GM12874 (cell line): Measurements from ENCODE around the gene WNT6.
A peak's percentile ranks its signal among the peaks of the same experiment; 100 is the strongest.

Experiments
- TF ChIP-seq, protein P1 (sequence below): IDR thresholded peaks from 2 replicates; pipeline ENCODE4 v1.5.1; 2011; ENCODE audit warnings: low read depth, mild to moderate bottlenecking, control low read depth, low read length, moderate library complexity; ENCODE audit not compliant: insufficient read depth

WNT6 gene

GRCh38 chr2:218839888-218840287 is 19.7 kb upstream of the WNT6 start:
- TF ChIP-seq, protein P1, sequence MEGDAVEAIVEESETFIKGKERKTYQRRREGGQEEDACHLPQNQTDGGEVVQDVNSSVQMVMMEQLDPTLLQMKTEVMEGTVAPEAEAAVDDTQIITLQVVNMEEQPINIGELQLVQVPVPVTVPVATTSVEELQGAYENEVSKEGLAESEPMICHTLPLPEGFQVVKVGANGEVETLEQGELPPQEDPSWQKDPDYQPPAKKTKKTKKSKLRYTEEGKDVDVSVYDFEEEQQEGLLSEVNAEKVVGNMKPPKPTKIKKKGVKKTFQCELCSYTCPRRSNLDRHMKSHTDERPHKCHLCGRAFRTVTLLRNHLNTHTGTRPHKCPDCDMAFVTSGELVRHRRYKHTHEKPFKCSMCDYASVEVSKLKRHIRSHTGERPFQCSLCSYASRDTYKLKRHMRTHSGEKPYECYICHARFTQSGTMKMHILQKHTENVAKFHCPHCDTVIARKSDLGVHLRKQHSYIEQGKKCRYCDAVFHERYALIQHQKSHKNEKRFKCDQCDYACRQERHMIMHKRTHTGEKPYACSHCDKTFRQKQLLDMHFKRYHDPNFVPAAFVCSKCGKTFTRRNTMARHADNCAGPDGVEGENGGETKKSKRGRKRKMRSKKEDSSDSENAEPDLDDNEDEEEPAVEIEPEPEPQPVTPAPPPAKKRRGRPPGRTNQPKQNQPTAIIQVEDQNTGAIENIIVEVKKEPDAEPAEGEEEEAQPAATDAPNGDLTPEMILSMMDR, result no peak

GRCh38 chr2:218849721-218850120 is 9.9 kb upstream of the WNT6 start:
- TF ChIP-seq, protein P1, result no peak

DNA sequence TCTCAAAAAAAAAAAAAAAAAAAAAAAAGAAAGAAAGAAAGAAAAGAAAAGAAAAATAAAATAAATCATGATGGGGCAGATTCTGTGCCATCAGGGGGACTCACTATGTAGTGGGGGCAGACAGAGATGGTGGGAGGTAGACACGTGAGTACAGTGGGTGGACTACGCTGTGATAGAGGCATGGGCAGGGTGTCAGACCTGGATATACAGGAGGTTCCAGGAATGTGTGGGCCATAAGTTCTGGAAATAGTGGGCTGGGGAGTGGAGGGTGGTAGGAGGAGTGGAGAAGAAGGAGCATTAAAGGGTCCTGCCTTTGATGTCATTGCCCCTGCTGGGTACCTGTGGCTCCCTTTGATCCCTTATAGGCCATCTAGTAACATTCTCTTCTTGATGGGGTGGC is 8.8 kb upstream of the WNT6 start:
- TF ChIP-seq, protein P1, result no peak

GRCh38 chr2:218851286-218851685 is 8.3 kb upstream of the WNT6 start:
- TF ChIP-seq, protein P1, result no peak

DNA sequence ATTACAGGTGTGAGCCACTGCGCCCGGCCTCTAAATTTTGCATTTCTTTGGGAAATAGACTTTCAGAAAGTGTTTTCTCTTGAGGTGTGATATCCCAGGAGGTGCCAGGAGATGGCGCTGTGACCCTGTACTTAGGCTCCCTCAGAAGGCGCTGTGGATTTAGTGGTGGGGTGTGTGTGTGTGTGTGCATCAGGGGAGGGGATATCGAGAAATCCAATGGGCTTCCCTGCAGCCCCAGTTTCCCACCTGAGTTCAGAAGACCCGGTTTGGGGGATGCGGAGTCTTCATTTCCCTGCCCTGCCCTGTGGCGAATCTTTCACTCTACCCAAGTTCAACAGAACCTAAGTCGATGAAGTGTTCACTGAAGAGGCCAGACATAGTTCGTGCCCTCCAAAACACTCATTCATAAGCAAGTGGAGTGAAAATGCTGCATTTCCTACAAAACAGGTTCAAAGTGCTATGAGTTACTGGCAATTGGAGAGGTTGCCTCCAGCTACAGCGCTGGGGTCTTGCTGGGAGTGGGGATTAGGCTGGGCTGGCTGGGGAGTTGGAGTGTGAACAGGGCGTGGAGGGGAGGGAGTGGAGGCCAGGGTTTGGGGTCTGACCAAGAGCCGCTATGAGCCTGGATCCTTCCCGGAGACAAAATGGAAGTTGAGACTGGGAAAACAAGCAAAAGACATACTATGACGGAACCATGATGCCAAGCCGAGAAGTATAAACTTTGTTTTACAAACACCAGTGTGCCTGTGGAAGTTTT is 6.5 kb upstream of the WNT6 start:
- TF ChIP-seq, protein P1, result peak; percentile 82

- TF ChIP-seq, protein P1, result no peak
These were observed 5.8 kb upstream of the WNT6 start for GRCh38 chr2:218853766-218854165.

GRCh38 chr2:218854860-218855259 is 4.7 kb upstream of the WNT6 start:
- TF ChIP-seq, protein P1, result no peak
